Astrocyte (in vitro differentiated cells and primary cell): Measurements from ENCODE around the gene KCNQ1. TPM values are rescaled to one million over a fixed set of nuclear protein-coding genes. Genes with fewer than 3 reads are reported as not detected.

Experiments
- DNase-seq: peaks from one replicate; pipeline ENCODE4 v3.0.0-alpha.2; 2010; ENCODE audit warnings: low read depth
- FAIRE-seq: peaks from 2 replicates; lab custom pipeline; 2011; peaks lifted over from hg19 to GRCh38; lab: Jason Lieb, UNC
- H2AFZ ChIP-seq: 2 replicates; pipeline ENCODE4 v1.6.0; 2012; ENCODE audit warnings: low read depth, low read length, inconsistent platforms
- H3K27ac ChIP-seq: 2 replicates; pipeline ENCODE4 v1.5.1; 2011; ENCODE audit warnings: low read depth, low read length, inconsistent platforms
- H3K27me3 ChIP-seq: 2 replicates; pipeline ENCODE4 v1.6.0; 2011; ENCODE audit warnings: low read length, inconsistent platforms; ENCODE audit not compliant: insufficient read depth
- H3K36me3 ChIP-seq: 2 replicates; pipeline ENCODE4 v1.5.1; 2011; ENCODE audit warnings: low read length, inconsistent platforms; ENCODE audit not compliant: insufficient read depth
- H3K4me1 ChIP-seq: 2 replicates; pipeline ENCODE4 v1.5.1; 2011; ENCODE audit warnings: low read length, inconsistent platforms; ENCODE audit not compliant: insufficient read depth
- H3K4me2 ChIP-seq: 2 replicates; pipeline ENCODE4 v1.6.0; 2012; ENCODE audit warnings: low read length, inconsistent platforms
- H3K4me3 ChIP-seq: 2 replicates; pipeline ENCODE4 v1.5.1; 2011; ENCODE audit warnings: low read depth, mild to moderate bottlenecking, low read length, inconsistent platforms; ENCODE audit not compliant: insufficient read depth
- H3K79me2 ChIP-seq: 2 replicates; pipeline ENCODE4 v1.6.0; 2012; ENCODE audit warnings: mild to moderate bottlenecking, low read length, inconsistent platforms; ENCODE audit not compliant: insufficient read depth
- H3K9ac ChIP-seq: 2 replicates; pipeline ENCODE4 v1.6.0; 2012; ENCODE audit warnings: mild to moderate bottlenecking, low read length, inconsistent platforms
- H3K9me3 ChIP-seq: 2 replicates; pipeline ENCODE4 v1.5.1; 2012; ENCODE audit warnings: low read depth, mild to moderate bottlenecking, low read length, inconsistent platforms; ENCODE audit not compliant: insufficient read depth
- H4K20me1 ChIP-seq: 2 replicates; pipeline ENCODE4 v1.6.0; 2012; ENCODE audit warnings: low read length, inconsistent platforms; ENCODE audit not compliant: insufficient read depth
- H3K27ac Mint-ChIP-seq: one replicate; pipeline ENCODE4 v1.8.0; 2021; ENCODE audit warnings: mild to moderate bottlenecking, mixed read lengths; ENCODE audit not compliant: unreplicated experiment
- H3K27me3 Mint-ChIP-seq: one replicate; pipeline ENCODE4 v1.8.0; 2021; ENCODE audit warnings: low read depth, mixed read lengths; ENCODE audit not compliant: unreplicated experiment
- H3K36me3 Mint-ChIP-seq: one replicate; pipeline ENCODE4 v1.8.0; 2021; ENCODE audit warnings: low read depth, mixed read lengths; ENCODE audit not compliant: unreplicated experiment
- H3K4me1 Mint-ChIP-seq: one replicate; pipeline ENCODE4 v1.8.0; 2021; ENCODE audit warnings: low read depth, mixed read lengths; ENCODE audit not compliant: unreplicated experiment
- H3K4me3 Mint-ChIP-seq: one replicate; pipeline ENCODE4 v1.8.0; 2021; ENCODE audit warnings: mild to moderate bottlenecking, moderate library complexity, mixed read lengths; ENCODE audit not compliant: unreplicated experiment
- H3K9me3 Mint-ChIP-seq: one replicate; pipeline ENCODE4 v1.8.0; 2021; ENCODE audit warnings: mild to moderate bottlenecking, mixed read lengths; ENCODE audit not compliant: unreplicated experiment
- EZH2 ChIP-seq: IDR thresholded peaks from 2 replicates; pipeline ENCODE4 v1.6.1; 2012; ENCODE audit warnings: mild to moderate bottlenecking, low read length, inconsistent platforms; ENCODE audit not compliant: insufficient read depth
- total RNA-seq: library from RNA; stranded (reverse); gene quantifications from 2 replicates; pipeline ENCODE4 v1.2.1, GENCODE V29; 2021
- TF ChIP-seq, protein P1 (sequence below): IDR thresholded peaks from 2 replicates; pipeline ENCODE4 v1.5.1; 2011; ENCODE audit warnings: low read depth, mild to moderate bottlenecking, inconsistent platforms, low read length, moderate library complexity; ENCODE audit not compliant: insufficient read depth

Gene KCNQ1
- total RNA-seq, 1 donor from 2014 or later = not detected

DNA sequence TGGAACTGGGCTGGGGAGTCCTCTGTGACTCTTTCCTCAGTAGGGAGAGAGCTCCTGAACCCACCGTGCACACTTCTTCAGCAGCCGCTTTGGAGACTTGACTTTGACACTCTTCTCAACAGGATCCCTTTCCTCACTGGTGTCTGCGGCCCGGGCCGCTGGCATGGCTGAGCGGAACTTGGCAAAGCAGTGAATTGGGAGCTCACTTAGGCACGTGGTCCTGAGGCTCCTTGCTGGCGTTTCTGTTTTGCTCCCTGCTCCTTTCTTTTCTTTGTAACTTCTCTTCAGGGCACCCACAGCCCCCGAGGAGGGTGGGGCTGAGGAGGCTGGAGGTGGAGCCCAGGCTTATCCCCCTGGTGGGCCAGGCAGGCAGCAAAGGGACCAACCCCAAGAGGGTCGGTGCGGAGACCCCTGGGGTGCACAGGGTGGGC lies 263.4 kb downstream of the KCNQ1 start:
- no peak for TF ChIP-seq EZH2
- TF ChIP-seq, protein P1, sequence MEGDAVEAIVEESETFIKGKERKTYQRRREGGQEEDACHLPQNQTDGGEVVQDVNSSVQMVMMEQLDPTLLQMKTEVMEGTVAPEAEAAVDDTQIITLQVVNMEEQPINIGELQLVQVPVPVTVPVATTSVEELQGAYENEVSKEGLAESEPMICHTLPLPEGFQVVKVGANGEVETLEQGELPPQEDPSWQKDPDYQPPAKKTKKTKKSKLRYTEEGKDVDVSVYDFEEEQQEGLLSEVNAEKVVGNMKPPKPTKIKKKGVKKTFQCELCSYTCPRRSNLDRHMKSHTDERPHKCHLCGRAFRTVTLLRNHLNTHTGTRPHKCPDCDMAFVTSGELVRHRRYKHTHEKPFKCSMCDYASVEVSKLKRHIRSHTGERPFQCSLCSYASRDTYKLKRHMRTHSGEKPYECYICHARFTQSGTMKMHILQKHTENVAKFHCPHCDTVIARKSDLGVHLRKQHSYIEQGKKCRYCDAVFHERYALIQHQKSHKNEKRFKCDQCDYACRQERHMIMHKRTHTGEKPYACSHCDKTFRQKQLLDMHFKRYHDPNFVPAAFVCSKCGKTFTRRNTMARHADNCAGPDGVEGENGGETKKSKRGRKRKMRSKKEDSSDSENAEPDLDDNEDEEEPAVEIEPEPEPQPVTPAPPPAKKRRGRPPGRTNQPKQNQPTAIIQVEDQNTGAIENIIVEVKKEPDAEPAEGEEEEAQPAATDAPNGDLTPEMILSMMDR = no peak
- H3K27ac ChIP-seq = no peak overlapping the region
- Mint-ChIP-seq H3K9me3 (peaks cover 24% of the 10 kb centered on the region), H3K4me1 (peaks cover 4% of the 10 kb centered on the region), H3K36me3 (peaks cover 4% of the 10 kb centered on the region), H3K27ac (no peak overlapping the region), H3K27me3 (peaks cover 63% of the 10 kb centered on the region), H3K4me3 (no peak overlapping the region)
- H3K4me3 ChIP-seq = no peak overlapping the region
- FAIRE-seq = no peak
- no peak overlapping the region for H2AFZ ChIP-seq
- no peak overlapping the region for H3K4me2 ChIP-seq
- no peaks in the 10 kb centered on the region for H3K4me1 ChIP-seq
- H3K36me3 ChIP-seq = no peaks in the 10 kb centered on the region
- no peaks in the 10 kb centered on the region for H3K79me2 ChIP-seq
- H3K9me3 ChIP-seq = no peaks in the 10 kb centered on the region
- H3K27me3 ChIP-seq = peaks cover 10% of the 10 kb centered on the region
- no peak for DNase-seq
- H3K9ac ChIP-seq = no peak overlapping the region
- H4K20me1 ChIP-seq = no peaks in the 10 kb centered on the region

DNA sequence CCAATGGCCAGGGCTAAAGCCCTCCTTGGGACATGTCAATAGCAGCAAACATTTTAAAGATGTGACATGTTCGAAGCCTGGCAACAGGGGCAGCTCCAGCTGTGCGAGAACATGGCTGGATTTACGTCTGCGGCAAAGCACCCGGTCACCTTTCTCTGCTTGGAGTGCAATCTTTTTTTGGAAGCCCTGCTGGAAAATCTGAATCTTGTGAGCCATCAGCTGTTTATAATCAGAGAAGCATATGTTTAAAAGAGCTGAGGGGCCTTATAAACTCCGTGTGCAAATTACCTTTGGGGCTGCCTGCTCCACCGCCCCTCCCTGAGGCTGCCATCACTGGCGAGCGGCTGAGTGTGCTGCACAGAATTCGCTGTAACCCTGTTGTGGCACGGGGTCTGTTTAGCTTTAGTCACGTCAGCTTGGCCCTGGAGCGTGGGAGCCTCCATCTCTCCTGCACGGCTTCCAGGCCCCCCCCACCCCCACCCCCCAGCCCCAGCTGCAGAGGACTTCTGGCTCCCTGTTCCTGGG lies 264.0 kb downstream of the KCNQ1 start:
- H3K4me1 ChIP-seq = no peaks in the 10 kb centered on the region
- no peaks in the 10 kb centered on the region for H3K9me3 ChIP-seq
- H3K4me1 Mint-ChIP-seq = peaks cover 3% of the 10 kb centered on the region
- H3K4me3 ChIP-seq = no peak overlapping the region
- H3K36me3 ChIP-seq = no peaks in the 10 kb centered on the region
- FAIRE-seq (no peak), DNase-seq (no peak)
- TF ChIP-seq, protein P1 = no peak
- no peak for TF ChIP-seq EZH2
- no peak overlapping the region for H3K27ac ChIP-seq
- H3K36me3 Mint-ChIP-seq = peaks cover 4% of the 10 kb centered on the region
- no peaks in the 10 kb centered on the region for H4K20me1 ChIP-seq
- H3K79me2 ChIP-seq = no peaks in the 10 kb centered on the region
- H2AFZ ChIP-seq = no peak overlapping the region
- H3K9ac ChIP-seq = no peak overlapping the region
- no peak overlapping the region for H3K27ac Mint-ChIP-seq
- H3K27me3 ChIP-seq = peaks cover 10% of the 10 kb centered on the region
- no peak overlapping the region for H3K4me2 ChIP-seq
- H3K4me3 Mint-ChIP-seq = no peak overlapping the region
- peaks cover 26% of the 10 kb centered on the region for H3K9me3 Mint-ChIP-seq
- H3K27me3 Mint-ChIP-seq = peaks cover 63% of the 10 kb centered on the region

DNA sequence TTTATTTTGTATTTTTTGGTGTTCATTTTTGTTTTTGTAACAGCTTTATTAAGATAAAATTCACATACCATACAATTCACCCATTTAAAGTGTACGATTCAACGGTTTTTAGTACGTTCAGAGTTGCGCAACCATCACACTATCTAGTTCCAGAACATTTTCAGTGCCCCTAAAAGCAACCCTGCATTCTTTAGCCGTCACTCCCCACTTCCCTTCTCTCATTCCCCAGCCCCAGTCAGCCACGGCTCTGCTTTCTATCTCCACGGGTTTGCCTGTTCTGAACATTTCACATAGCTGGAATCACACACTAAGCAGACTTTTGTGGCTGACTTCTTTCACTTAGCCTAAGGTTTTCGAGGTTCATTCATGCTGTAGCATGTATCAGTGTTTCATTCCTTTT lies 264.6 kb downstream of the KCNQ1 start:
- Histone ChIP-seq H3K36me3 (no peaks in the 10 kb centered on the region), H4K20me1 (no peaks in the 10 kb centered on the region), H3K79me2 (no peaks in the 10 kb centered on the region), H3K9ac (no peak overlapping the region), H3K4me1 (no peaks in the 10 kb centered on the region), H2AFZ (no peak overlapping the region), H3K27ac (no peak overlapping the region), H3K9me3 (no peaks in the 10 kb centered on the region), H3K4me2 (no peak overlapping the region), H3K27me3 (peaks cover 8% of the 10 kb centered on the region), H3K4me3 (no peak overlapping the region)
- no peaks in the 10 kb centered on the region for H3K4me1 Mint-ChIP-seq
- no peak for DNase-seq
- no peak overlapping the region for H3K27ac Mint-ChIP-seq
- peaks cover 24% of the 10 kb centered on the region for H3K9me3 Mint-ChIP-seq
- no peak overlapping the region for H3K4me3 Mint-ChIP-seq
- no peak for TF ChIP-seq EZH2
- TF ChIP-seq, protein P1 = no peak
- peaks cover 4% of the 10 kb centered on the region for H3K36me3 Mint-ChIP-seq
- H3K27me3 Mint-ChIP-seq = peaks cover 61% of the 10 kb centered on the region
- no peak for FAIRE-seq
